ENCODE data around the gene ADARB2. TPM values are rescaled to one million over a fixed set of nuclear protein-coding genes. Genes with fewer than 3 reads are reported as not detected.

Gene ADARB2
- total RNA-seq, 2 experiments from 2014 or later: 0.17 to 0.30 TPM

DNA sequence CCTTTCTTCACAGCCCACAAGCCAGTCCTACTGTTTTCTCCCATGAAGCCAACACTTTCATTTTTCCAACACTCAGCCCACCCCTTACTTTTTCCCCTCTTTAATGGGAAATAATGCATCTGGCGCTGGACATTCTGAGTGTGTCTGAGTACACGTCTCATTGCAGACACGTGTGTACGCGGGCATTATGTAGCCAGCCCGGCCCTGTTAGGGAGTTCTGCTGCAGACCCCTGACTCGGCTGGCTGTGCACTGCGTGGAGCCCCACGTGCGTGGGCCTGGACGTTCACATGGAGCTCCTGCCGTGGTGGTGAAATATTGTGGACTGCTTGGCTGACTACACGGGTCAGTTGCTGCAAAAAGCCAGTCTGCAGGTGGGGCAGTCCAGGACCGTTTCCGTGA lies 233.0 kb downstream of the ADARB2 start:
- no peaks in the 10 kb centered on the region for H3K4me1 Mint-ChIP-seq
- ChIA-PET POLR2A (no interaction called here), CTCF (no interaction called here)
- no peaks in the 10 kb centered on the region for H3K9me3 Mint-ChIP-seq
- no peak overlapping the region for H3K27ac Mint-ChIP-seq
- H3K27me3 Mint-ChIP-seq: no peaks in the 10 kb centered on the region
- no peak overlapping the region for H3K4me3 Mint-ChIP-seq
- H3K36me3 Mint-ChIP-seq (ENCODE audit: low read depth): no peaks in the 10 kb centered on the region
- no peak for DNase-seq

DNA sequence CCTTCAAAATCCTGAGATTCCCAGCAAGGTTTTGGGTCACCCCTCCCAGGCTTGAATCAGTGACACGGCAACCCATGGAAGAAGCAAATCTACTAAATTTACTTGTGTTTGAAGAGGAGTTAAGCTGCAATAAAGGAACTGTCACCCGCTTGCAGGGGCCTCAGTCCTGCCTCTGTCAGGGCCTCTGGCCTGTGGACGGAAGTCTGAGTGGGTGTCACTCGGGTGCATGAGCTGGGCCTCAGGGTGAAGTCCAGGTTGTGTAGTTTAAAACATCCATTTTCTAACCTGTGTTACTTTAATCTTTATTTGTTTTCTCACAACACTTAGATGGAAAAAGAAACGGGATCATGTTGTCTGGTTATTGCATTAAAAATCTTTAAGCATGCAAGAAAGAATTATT lies 234.9 kb downstream of the ADARB2 start:
- no peaks in the 10 kb centered on the region for H3K4me1 Mint-ChIP-seq

DNA sequence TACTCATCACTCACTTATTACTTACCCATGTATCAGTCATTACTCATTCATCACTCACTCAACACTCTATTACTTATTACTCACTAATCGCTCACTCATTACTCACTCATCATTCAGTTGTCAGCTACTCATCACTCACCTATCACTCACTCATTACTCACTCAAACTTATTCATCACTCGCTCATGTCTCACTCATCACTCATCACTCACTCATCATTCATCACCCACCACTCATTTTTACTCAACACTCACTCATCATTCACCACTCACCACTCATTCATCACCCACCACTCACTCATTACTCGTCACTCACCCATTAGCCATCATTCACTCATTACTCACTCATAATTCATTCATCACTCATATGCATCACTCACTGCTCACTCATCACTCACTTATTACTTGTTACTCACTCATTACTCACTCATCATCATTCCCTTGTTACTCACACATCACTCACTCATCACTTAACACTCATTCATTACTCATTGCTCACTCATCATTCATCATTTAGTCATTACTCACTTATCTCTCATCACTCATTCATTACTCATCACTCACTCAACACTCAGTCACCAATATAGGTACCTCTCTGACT lies 237.9 kb downstream of the ADARB2 start:
- Mint-ChIP-seq H3K27me3 (no peaks in the 10 kb centered on the region), H3K4me3 (no peak overlapping the region), H3K36me3 (ENCODE audit: low read depth) (no peaks in the 10 kb centered on the region), H3K4me1 (no peaks in the 10 kb centered on the region), H3K9me3 (no peaks in the 10 kb centered on the region), H3K27ac (no peak overlapping the region)
- no peak for DNase-seq
- POLR2A ChIA-PET: no interaction called here
- CTCF ChIA-PET: no interaction called here

More for the DNA sequence above, 234.9 kb downstream of the ADARB2 start:
- ChIA-PET POLR2A (no interaction called here), CTCF (no interaction called here)
- no peaks in the 10 kb centered on the region for H3K36me3 Mint-ChIP-seq (ENCODE audit: low read depth)
- no peak for DNase-seq
- H3K27me3 Mint-ChIP-seq: no peaks in the 10 kb centered on the region
- H3K27ac Mint-ChIP-seq: no peak overlapping the region
- H3K4me3 Mint-ChIP-seq: no peak overlapping the region
- no peaks in the 10 kb centered on the region for H3K9me3 Mint-ChIP-seq

DNA sequence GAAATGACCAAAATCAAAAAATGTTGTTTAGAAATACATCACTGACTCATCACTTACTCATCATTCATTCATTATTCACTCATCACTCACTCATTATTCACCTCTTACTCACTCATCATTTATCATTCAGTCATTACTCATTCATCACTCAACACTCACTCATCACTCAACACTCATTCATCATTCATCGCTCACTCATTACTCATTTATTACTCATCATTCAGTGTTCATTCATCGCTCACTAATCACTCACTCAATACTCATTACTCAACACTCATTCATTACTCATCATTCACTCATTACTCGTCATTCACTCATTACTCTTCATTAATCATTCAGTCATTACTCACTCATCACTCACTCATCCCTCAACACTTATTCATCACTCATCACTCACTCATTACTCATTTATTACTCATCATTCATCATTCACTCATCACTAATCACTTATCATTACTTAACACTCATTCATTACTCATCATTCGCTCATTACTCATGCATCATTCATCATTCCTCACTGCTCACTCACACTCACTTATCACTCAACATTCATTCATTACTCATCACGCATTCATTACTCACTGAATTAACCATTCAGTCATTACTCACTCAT lies 238.5 kb downstream of the ADARB2 start:
- no peaks in the 10 kb centered on the region for H3K4me1 Mint-ChIP-seq

DNA sequence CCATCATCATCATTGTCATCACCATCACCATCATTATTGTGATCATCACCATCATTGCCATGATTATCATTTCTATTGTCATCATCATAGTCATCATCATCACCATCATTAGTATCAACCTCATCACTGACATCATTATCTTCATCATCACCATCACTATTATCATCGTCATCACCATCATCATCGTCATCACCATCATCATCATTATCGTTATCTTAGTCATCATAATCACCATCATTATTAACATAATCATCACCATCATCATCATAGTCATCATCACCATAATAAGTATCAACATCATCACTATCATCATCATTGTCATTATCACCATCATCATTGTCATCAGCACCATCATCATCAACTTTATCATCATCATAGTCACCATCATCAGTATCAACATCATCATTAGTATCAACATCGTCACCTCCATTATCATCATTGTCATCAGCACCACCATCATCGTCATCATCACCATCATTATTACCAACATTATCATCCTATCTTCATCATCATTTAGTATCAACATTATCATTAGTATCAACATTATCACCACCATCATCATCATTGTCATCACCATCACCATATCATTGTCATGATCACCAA lies 241.3 kb downstream of the ADARB2 start:
- ChIA-PET CTCF (no interaction called here), POLR2A (no interaction called here)
- Mint-ChIP-seq H3K27me3 (no peaks in the 10 kb centered on the region), H3K4me1 (no peaks in the 10 kb centered on the region), H3K27ac (no peak overlapping the region), H3K36me3 (ENCODE audit: low read depth) (no peaks in the 10 kb centered on the region), H3K4me3 (no peak overlapping the region), H3K9me3 (no peaks in the 10 kb centered on the region)
- DNase-seq: no peak

More for the DNA sequence above, 238.5 kb downstream of the ADARB2 start:
- no peaks in the 10 kb centered on the region for H3K9me3 Mint-ChIP-seq
- ChIA-PET CTCF (no interaction called here), POLR2A (no interaction called here)
- H3K27me3 Mint-ChIP-seq: no peaks in the 10 kb centered on the region
- DNase-seq: no peak
- H3K27ac Mint-ChIP-seq: no peak overlapping the region
- no peaks in the 10 kb centered on the region for H3K36me3 Mint-ChIP-seq (ENCODE audit: low read depth)
- H3K4me3 Mint-ChIP-seq: no peak overlapping the region

DNA sequence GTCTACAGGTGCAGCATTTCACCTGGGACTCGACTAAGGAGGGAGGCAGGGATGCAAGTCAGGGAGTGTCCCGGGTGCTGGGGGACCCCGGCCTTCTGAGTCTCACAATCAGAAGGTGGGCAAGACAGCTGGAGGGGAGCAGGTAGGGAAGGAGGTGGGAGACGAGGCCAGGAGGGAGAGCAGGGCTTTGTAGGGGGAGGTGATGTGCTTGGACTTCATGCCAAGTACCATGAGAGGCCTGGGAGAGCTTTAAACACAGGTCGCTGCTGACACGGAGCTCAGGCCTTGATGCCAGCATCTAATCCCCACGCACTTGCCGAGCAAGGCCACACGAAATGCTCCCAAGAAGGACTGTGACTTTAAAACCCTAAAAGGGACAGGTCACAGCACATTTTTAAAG lies 244.7 kb downstream of the ADARB2 start:
- no peaks in the 10 kb centered on the region for H3K27me3 Mint-ChIP-seq
- CTCF ChIA-PET: no interaction called here
- POLR2A ChIA-PET: no interaction called here
- no peaks in the 10 kb centered on the region for H3K4me1 Mint-ChIP-seq
- no peak for DNase-seq
- no peaks in the 10 kb centered on the region for H3K9me3 Mint-ChIP-seq
- no peaks in the 10 kb centered on the region for H3K36me3 Mint-ChIP-seq (ENCODE audit: low read depth)
- H3K27ac Mint-ChIP-seq: no peak overlapping the region
- H3K4me3 Mint-ChIP-seq: no peak overlapping the region

DNA sequence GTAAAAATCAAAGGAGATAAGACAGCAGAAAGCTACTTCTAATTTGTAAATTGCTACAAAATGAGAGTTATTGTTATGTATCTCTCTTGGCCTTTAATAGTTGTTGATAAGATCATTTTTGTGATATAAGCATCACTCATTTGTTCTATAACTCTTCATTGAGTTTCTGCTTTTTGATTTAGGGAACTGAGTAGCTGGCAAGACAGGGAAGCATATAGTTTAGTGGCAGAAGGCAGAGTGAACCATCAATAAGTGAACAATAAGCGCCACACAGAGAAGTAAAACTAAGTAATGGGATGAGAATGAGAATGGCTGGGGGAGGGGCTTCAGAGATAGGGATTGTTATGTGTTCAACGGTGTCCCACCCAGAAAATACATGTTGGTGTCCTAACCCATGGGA lies 245.4 kb downstream of the ADARB2 start:
- Mint-ChIP-seq H3K9me3 (no peaks in the 10 kb centered on the region), H3K4me3 (no peak overlapping the region), H3K4me1 (no peaks in the 10 kb centered on the region), H3K27ac (no peak overlapping the region), H3K36me3 (ENCODE audit: low read depth) (no peaks in the 10 kb centered on the region), H3K27me3 (no peaks in the 10 kb centered on the region)
- POLR2A ChIA-PET: no interaction called here
- CTCF ChIA-PET: no interaction called here
- no peak for DNase-seq

DNA sequence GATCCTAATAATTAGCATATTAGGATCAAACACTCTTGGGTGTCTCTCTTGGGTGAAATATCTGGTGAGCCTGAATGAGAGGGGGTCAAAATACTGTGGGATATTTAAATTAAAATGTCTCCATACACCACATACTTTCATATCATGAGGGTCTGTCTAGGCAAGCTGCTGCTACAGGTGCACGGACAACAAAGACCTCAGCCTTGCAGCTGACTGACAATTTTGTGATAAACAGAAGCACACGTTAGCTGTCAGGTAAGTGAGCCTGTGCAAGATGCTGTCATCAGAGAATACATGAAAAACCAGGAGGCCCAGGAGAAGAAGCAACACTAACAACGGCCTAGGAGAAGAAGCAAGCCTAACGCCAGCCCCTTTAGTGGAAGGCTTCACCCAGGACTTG lies 247.5 kb downstream of the ADARB2 start:
- Mint-ChIP-seq H3K27ac (no peak overlapping the region), H3K36me3 (ENCODE audit: low read depth) (no peaks in the 10 kb centered on the region)
- CTCF ChIA-PET: no interaction called here

DNA sequence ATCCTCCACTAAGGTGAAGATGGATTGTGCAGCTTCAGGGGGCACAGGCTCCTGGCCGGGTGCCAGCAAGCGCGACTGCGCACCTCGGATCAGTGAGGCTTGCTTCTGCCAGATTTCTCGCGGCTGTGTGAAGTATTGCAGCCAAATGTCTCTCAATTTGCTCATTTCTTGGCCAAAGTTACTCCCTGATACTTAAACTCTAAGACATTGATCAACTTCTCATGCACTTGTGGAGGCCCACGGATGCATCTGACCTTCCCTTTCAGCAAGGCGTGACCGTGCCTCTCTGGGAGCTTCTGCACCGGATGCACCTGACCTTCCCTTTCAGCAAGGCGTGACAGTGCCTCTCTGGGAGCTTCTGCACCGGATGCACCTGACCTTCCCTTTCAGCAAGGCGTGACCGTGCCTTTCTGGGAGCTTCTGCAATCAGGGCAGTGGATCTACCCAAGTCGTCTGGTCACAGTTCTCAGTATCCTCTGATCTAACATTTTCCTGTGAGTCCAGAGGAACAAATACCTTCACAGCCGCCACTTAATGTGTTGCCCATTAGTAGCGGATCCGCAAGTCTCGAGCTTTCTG lies 248.3 kb downstream of the ADARB2 start:
- Mint-ChIP-seq H3K36me3 (ENCODE audit: low read depth) (no peaks in the 10 kb centered on the region), H3K27me3 (no peaks in the 10 kb centered on the region), H3K27ac (no peak overlapping the region), H3K4me1 (no peaks in the 10 kb centered on the region), H3K4me3 (no peak overlapping the region), H3K9me3 (no peaks in the 10 kb centered on the region)
- ChIA-PET POLR2A (no interaction called here), CTCF (no interaction called here)
- DNase-seq: no peak

More for the DNA sequence above, 247.5 kb downstream of the ADARB2 start:
- no peaks in the 10 kb centered on the region for H3K9me3 Mint-ChIP-seq
- H3K27me3 Mint-ChIP-seq: no peaks in the 10 kb centered on the region
- POLR2A ChIA-PET: no interaction called here
- no peaks in the 10 kb centered on the region for H3K4me1 Mint-ChIP-seq
- no peak overlapping the region for H3K4me3 Mint-ChIP-seq
- no peak for DNase-seq

DNA sequence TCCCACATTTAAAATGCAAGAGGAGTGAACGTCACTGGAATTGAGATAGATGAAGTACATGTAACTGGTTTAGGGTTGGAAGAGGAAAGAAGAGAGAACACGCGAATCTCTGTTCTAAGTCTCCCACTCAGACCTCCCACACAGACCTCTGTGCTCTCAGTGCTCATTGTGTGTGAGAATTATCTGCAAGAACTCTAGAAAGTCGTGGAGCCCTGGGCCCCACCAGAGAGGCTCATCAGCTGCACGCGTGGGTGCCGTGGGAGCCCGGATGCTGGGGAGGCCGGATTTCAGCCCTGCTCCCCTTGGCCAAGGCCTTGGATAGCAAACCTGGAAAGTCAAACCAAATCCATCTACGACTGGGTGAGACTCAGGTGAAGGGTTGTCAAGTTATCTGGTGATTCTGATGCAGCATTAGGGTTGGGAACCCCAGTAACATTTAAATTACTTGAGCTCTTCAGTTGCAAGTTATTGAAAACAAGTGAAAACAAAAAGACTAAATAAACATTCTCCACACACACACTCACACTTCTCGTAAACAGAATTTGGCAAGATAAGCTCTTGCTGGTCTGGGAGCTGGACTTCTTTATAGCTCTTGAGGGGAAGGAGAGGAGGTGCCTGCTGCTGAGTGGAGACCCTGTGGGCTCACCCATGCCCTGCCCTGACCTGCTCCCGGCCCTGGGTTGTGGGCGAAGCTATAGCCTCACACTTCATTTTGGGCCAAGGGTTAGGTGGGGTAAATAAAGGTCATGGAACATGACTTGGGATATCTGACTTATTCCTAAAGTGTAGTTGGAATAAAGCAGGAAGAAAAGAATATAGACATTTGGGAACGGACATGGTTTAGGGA lies 250.3 kb downstream of the ADARB2 start:
- Mint-ChIP-seq H3K36me3 (ENCODE audit: low read depth) (no peaks in the 10 kb centered on the region), H3K27ac (no peak overlapping the region), H3K9me3 (no peaks in the 10 kb centered on the region), H3K27me3 (peaks cover 3% of the 10 kb centered on the region), H3K4me3 (no peak overlapping the region), H3K4me1 (no peaks in the 10 kb centered on the region)
- POLR2A ChIA-PET: no interaction called here
- CTCF ChIA-PET: no interaction called here
- no peak for DNase-seq

DNA sequence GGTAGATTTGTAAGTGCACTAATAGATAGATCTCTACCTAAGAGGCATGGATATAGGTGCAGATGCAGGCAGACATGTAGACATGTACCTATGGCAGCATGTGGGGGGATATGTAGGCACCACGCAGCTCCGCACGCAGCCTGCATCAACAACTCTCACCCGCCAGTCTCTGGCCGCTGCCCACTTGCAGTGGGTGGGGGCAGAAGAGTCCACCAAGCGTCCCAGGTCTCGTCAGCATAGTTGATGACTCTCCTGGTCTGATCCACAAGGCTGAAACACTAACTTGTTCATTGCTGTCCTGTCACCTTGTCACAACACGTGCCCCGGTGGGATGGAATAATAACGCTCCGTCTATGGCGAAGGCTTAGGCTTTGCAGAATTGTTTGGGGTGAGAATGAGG lies 252.0 kb downstream of the ADARB2 start:
- Mint-ChIP-seq H3K27ac (no peak overlapping the region), H3K4me1 (no peaks in the 10 kb centered on the region), H3K27me3 (peaks cover 5% of the 10 kb centered on the region), H3K36me3 (ENCODE audit: low read depth) (no peaks in the 10 kb centered on the region), H3K4me3 (no peak overlapping the region), H3K9me3 (no peaks in the 10 kb centered on the region)
- CTCF ChIA-PET: no interaction called here
- DNase-seq: no peak
- POLR2A ChIA-PET: no interaction called here

DNA sequence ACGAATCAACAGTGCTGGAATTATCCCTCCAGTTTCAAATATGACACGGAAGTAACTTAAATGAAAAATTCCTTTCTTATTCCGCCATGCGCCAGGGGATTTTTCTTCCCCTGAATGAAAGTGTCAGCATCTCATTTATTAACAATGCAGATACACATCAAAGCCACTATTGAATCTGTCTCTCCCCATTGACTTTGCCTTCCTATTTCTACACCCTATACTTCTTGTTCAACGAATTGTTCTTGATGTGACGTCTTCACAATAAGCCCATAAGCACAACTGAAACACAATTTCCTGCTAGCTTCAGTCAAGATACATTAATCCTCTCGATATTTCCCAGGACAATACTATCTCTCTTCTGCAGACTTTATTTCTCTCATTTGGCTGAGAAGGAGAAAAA lies 253.5 kb downstream of the ADARB2 start:
- no peak for DNase-seq
- Mint-ChIP-seq H3K36me3 (ENCODE audit: low read depth) (no peaks in the 10 kb centered on the region), H3K27me3 (peaks cover 7% of the 10 kb centered on the region), H3K27ac (no peak overlapping the region), H3K9me3 (no peaks in the 10 kb centered on the region), H3K4me1 (no peaks in the 10 kb centered on the region), H3K4me3 (no peak overlapping the region)
- ChIA-PET POLR2A (no interaction called here), CTCF (no interaction called here)

DNA sequence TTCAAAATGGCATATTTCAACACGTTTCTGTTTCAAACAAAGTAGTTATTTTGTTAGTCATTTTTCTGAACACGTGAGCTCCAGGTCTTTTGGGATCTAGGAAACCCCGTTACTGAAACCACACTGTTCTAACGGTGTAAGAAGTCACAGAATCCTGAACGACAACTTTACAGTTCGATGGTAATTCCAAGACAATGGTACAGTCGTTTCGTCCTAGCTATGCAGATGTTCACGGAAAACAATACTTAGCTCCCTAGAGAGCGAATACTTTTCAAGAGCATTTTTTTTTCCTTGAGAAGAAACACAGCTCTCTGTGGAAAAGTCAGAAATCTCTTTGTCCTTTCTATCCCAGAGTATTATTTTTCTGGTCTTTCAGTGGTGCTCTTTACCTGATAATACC lies 254.1 kb downstream of the ADARB2 start:
- Mint-ChIP-seq H3K4me1 (no peaks in the 10 kb centered on the region), H3K9me3 (no peaks in the 10 kb centered on the region), H3K4me3 (no peak overlapping the region), H3K27me3 (peaks cover 7% of the 10 kb centered on the region), H3K27ac (no peak overlapping the region), H3K36me3 (ENCODE audit: low read depth) (no peaks in the 10 kb centered on the region)
- POLR2A ChIA-PET: no interaction called here
- DNase-seq: no peak
- CTCF ChIA-PET: interaction anchor here (1.1 kb wide), 1 partner anchor 9 kb away, joined by 4 read pairs; no protein-coding TSS in a partner anchor

Data from activated CD4-positive, alpha-beta T cell treated with anti-CD3 and anti-CD28 coated beads, Interleukin-2, amount 10 ng/mL, durations not matched to agents 7 days and 5 days (primary cell).